NB4 (cell line): Measurements from ENCODE around the gene OPN1LW.
"Not testable (repeated sequence)": the region's sequence is repeated elsewhere in the genome, so short reads cannot be mapped to it uniquely, and the experiment has no call there.

ENCODE experiments used
- CTCF ChIP-seq: IDR thresholded peaks from one replicate; pipeline ENCODE4 v1.5.1; 2012; ENCODE audit warnings: low read depth, low read length
- MAX ChIP-seq: IDR thresholded peaks from 2 replicates; pipeline ENCODE4 v1.6.1; 2011; ENCODE audit warnings: low read depth, low read length
- MYC ChIP-seq: IDR thresholded peaks from 2 replicates; pipeline ENCODE4 v1.6.1; 2011; ENCODE audit warnings: low read depth, low read length
- POLR2A ChIP-seq: IDR thresholded peaks from 2 replicates; pipeline ENCODE4 v1.6.1; 2011; ENCODE audit warnings: mild to moderate bottlenecking; ENCODE audit not compliant: insufficient read length; ENCODE audit errors: extremely low read depth

DNA sequence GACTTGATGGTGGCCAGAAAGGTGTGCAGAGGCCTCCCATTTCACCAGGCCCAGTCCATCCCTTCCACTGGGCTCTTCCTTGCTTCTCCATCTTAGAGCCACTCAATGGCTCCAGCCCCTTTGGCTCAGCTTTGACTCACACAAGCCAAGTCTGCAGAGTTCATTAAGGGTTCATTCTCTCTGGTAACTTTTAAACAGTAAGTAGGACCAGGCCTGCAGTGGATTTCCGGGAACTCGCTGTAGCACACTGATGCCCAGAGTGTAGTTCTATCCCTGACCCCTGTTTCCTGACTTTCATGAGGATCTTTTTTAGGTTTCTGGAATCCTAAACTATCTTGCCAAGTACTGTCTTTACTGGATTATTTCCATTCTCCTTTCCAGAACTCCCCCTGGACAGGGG is 13.2 kb downstream of the OPN1LW start:
- TF ChIP-seq CTCF, MYC, POLR2A, MAX: not testable (repeated sequence)
